Measurements from ENCODE around the gene DNAL1. TPM values are rescaled to one million over a fixed set of nuclear protein-coding genes. Genes with fewer than 3 reads are reported as not detected.

The DNAL1 gene
- polyA plus RNA-seq, 1 donor (not counting 4 experiments of a cell fraction or from before 2014, with no cell fraction given), result 8.4 TPM

- TF ChIP-seq, protein P1, sequence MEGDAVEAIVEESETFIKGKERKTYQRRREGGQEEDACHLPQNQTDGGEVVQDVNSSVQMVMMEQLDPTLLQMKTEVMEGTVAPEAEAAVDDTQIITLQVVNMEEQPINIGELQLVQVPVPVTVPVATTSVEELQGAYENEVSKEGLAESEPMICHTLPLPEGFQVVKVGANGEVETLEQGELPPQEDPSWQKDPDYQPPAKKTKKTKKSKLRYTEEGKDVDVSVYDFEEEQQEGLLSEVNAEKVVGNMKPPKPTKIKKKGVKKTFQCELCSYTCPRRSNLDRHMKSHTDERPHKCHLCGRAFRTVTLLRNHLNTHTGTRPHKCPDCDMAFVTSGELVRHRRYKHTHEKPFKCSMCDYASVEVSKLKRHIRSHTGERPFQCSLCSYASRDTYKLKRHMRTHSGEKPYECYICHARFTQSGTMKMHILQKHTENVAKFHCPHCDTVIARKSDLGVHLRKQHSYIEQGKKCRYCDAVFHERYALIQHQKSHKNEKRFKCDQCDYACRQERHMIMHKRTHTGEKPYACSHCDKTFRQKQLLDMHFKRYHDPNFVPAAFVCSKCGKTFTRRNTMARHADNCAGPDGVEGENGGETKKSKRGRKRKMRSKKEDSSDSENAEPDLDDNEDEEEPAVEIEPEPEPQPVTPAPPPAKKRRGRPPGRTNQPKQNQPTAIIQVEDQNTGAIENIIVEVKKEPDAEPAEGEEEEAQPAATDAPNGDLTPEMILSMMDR (optimal IDR thresholded peaks at IDR 0.05 in 1 of 3, IDR thresholded peaks at IDR 0.05 in 1 of 3, conservative IDR thresholded peaks at IDR 0.05 in 1 of 3; ENCODE audit: extremely low read depth in 1 of 3, insufficient read depth in 2 of 3, low read length in 3 of 3), result no peak
- no peak for TF ChIP-seq EZH2 (IDR thresholded peaks at IDR 0.05; ENCODE audit: low read length)
These were observed 40.5 kb downstream of the DNAL1 start for GRCh38 chr14:73685328-73685727.

GRCh38 chr14:73686901-73687300, 42.1 kb downstream of the DNAL1 start:
- Histone ChIP-seq H3K9me3 (ENCODE audit: control insufficient read depth, low read depth, low read length) (no peaks in the 10 kb centered on the region), H3K4me3 (ENCODE audit: control insufficient read depth in 2 of 3, extremely low read depth in 1 of 3, insufficient read depth in 2 of 3, low read depth in 1 of 3, low read length in 3 of 3) (no peak overlapping the region), H3K9ac (ENCODE audit: control insufficient read depth, extremely low read depth, insufficient read depth, low read length) (no peak overlapping the region), H3K27ac (ENCODE audit: control insufficient read depth, insufficient read depth, low read length) (no peak overlapping the region), H3K79me2 (ENCODE audit: control insufficient read depth, insufficient read depth, low read length) (no peaks in the 10 kb centered on the region), H2AFZ (ENCODE audit: control insufficient read depth, low read length) (no peak overlapping the region), H3K9me1 (ENCODE audit: control insufficient read depth, extremely low read depth, insufficient read depth, low read length) (no peaks in the 10 kb centered on the region), H3K27me3 (ENCODE audit: control insufficient read depth, extremely low read depth, insufficient read depth, low read length) (no peaks in the 10 kb centered on the region), H4K20me1 (ENCODE audit: control insufficient read depth, extremely low read depth, insufficient read depth, low read length) (no peaks in the 10 kb centered on the region), H3K36me3 (ENCODE audit: control insufficient read depth in 2 of 2, extremely low read depth in 1 of 2, insufficient read depth in 2 of 2, low read length in 2 of 2) (no peaks in the 10 kb centered on the region), H3K4me1 (ENCODE audit: control insufficient read depth, extremely low read depth, insufficient read depth, low read length) (no peaks in the 10 kb centered on the region), H3K4me2 (ENCODE audit: control insufficient read depth, extremely low read depth, insufficient read depth, low read depth, low read length) (no peak overlapping the region)
- dilution Hi-C loops (cut with MboI; ENCODE audit: extremely low pct_ligation_motif_present, low sequenced_read_pairs), result no loop called here
- DNase-seq (ENCODE audit: low read depth, low spot score) (no peak), FAIRE-seq (no peak)
- TF ChIP-seq EZH2 (IDR thresholded peaks at IDR 0.05; ENCODE audit: low read length), result no peak
- TF ChIP-seq, protein P1 (optimal IDR thresholded peaks at IDR 0.05 in 1 of 3, IDR thresholded peaks at IDR 0.05 in 1 of 3, conservative IDR thresholded peaks at IDR 0.05 in 1 of 3; ENCODE audit: extremely low read depth in 1 of 3, insufficient read depth in 2 of 3, low read length in 3 of 3), result no peak

More at GRCh38 chr14:73685328-73685727, 40.5 kb downstream of the DNAL1 start:
- no peak overlapping the region for H3K4me3 ChIP-seq (ENCODE audit: control insufficient read depth in 2 of 3, extremely low read depth in 1 of 3, insufficient read depth in 2 of 3, low read depth in 1 of 3, low read length in 3 of 3)
- no peaks in the 10 kb centered on the region for H4K20me1 ChIP-seq (ENCODE audit: control insufficient read depth, extremely low read depth, insufficient read depth, low read length)
- dilution Hi-C loops (cut with MboI; ENCODE audit: extremely low pct_ligation_motif_present, low sequenced_read_pairs), result no loop called here
- H3K4me2 ChIP-seq (ENCODE audit: control insufficient read depth, extremely low read depth, insufficient read depth, low read depth, low read length), result no peak overlapping the region
- no peaks in the 10 kb centered on the region for H3K36me3 ChIP-seq (ENCODE audit: control insufficient read depth in 2 of 2, extremely low read depth in 1 of 2, insufficient read depth in 2 of 2, low read length in 2 of 2)
- DNase-seq (ENCODE audit: low read depth, low spot score) (no peak), FAIRE-seq (no peak)
- H2AFZ ChIP-seq (ENCODE audit: control insufficient read depth, low read length), result no peak overlapping the region
- H3K9me1 ChIP-seq (ENCODE audit: control insufficient read depth, extremely low read depth, insufficient read depth, low read length), result no peaks in the 10 kb centered on the region
- H3K4me1 ChIP-seq (ENCODE audit: control insufficient read depth, extremely low read depth, insufficient read depth, low read length), result no peaks in the 10 kb centered on the region
- no peak overlapping the region for H3K27ac ChIP-seq (ENCODE audit: control insufficient read depth, insufficient read depth, low read length)
- H3K9me3 ChIP-seq (ENCODE audit: control insufficient read depth, low read depth, low read length), result no peaks in the 10 kb centered on the region
- H3K79me2 ChIP-seq (ENCODE audit: control insufficient read depth, insufficient read depth, low read length), result no peaks in the 10 kb centered on the region
- H3K9ac ChIP-seq (ENCODE audit: control insufficient read depth, extremely low read depth, insufficient read depth, low read length), result no peak overlapping the region
- no peaks in the 10 kb centered on the region for H3K27me3 ChIP-seq (ENCODE audit: control insufficient read depth, extremely low read depth, insufficient read depth, low read length)

Measured in keratinocyte (primary cell).